OCI-LY3 (cell line): ENCODE results near the gene DTHD1.

Experiments
- CTCF ChIP-seq: fragments of 200-600, 300-600 bp; sonication (generic); IDR thresholded peaks from 2 replicates; pipeline ENCODE4 v1.5.1; 2014; ENCODE audit warnings: antibody characterized with exemption, low read length, low read depth
- EZH2phosphoT487 ChIP-seq: fragments of 200-600 bp; shearing (Covaris generic); IDR thresholded peaks from 2 replicates; pipeline ENCODE4 v1.6.1; 2018; ENCODE audit warnings: antibody characterized with exemption, mixed run types, low read depth

GRCh38 chr4:36329228-36329627, 47.8 kb downstream of the DTHD1 start:
- TF ChIP-seq CTCF (no peak), EZH2phosphoT487 (no peak)
